Stimulated activated CD8-positive, alpha-beta memory T cell treated with anti-CD3 and anti-CD28 coated beads, Interleukin-15, amount 100 ng/mL, for 24 hours (primary cell): Measurements from ENCODE around the gene AP1S1.
"Not testable (repeated sequence)": the region's sequence is repeated elsewhere in the genome, so short reads cannot be mapped to it uniquely, and the experiment has no call there.

Source experiments
- DNase-seq: peaks from one replicate; pipeline ENCODE4 v3.0.0-alpha.2; 2020; ENCODE audit warnings: low read depth

Gene AP1S1

DNA sequence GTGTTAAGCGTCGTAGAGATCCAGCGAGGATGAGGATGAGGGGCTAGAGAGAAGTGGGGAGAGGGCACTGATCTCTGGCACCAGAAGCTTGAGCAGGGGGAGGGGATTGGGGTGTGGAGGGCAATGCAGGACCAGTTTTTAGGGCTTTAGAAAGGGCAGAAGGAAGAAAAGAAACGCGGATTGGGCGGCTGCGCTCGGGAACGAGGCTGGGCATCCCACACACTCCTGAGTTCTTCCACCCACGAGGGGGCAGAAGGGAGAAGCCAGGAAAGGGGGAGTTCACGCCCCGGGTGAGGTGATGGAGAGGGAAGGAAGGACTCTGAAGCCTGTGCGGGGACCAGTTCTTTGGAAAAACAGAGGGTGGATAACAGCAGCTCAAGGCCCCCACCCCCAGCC is 17.2 kb downstream of the AP1S1 start:
- DNase-seq: no peak

DNA sequence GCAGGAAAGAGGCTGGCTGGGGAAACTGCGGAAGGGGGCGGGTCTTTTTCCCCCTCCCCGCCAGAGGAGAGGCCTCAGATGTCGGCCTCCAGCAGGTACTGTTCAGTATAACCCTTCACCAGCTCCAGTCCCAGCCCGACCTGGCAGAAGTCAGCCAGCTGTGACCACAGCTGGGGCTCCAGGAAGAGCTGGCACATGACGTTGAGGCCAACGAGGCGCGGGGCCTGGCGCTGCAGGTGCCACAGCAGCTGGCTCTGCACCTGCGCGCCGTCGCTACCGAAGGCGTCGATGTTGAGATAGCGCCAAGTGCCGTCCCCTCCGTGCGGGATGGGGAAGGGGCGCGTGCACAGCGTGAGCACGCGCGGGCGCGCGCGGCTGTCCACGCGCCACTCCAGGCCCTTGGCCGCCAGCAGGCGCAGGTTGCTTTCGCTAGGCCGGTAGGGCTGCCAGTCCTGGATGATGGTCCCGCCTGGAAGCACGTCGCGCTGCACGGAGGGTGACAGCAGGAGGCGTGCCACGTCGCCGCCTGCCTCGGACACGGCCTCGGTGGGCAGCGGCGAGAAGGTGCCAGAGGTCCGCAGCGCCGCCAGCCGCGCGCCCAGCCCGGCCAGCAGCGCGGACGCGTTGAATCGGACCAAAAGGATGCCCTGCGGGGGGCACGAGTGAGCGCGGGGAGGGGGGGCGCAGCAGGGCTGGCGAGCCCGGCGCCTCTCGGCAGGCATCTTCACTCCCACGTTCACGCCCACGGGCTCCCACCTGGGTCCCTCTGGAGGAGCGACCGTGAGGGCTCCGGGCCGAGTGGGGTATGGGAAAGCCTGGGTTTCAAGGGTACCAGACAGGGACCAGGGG is 18.0 kb downstream of the AP1S1 start:
- no peak for DNase-seq

DNA sequence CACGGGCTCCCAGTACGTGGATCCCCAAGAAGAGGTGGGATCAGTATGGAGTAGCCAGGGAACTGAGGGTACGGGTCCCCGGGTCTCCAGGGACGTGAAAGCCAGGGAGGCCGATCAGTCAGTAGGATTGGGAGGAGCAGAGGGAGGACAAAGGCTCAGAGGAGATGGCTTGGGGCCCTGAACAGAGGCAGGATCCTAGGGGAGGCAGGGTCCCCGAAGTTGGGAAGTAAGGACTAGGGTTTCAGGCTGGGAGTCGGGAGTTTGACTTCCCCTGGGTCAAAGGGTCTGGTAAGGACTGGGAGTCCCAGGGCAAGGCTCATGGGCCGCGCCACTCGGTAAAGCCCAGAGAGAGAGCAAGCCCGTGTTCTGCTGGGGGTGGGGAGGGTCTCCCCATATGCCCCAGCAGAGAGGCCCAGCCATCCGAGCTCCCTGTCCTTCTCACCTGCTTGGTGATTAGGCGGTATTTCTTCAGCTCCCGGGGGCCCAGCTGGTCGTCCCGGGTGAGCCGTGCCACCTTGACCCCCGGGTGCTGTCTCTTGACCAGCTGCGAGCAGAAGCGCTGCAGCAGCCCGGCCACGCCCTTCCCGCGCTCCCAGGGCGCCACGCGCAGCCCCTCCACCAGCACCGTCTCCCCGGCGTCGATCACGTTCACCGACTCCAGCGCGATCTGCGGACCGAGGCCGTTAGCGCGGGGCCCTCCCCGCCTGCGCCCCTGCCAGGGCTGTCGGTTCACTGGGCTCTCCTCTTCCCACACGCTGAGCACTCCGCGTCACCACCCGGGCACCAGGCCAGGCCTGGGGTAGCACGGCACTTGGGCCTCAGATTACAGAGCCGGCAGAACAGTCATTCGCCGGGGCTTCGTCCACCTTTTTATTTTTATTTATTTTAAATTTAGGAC is 18.8 kb downstream of the AP1S1 start:
- DNase-seq: no peak

DNA sequence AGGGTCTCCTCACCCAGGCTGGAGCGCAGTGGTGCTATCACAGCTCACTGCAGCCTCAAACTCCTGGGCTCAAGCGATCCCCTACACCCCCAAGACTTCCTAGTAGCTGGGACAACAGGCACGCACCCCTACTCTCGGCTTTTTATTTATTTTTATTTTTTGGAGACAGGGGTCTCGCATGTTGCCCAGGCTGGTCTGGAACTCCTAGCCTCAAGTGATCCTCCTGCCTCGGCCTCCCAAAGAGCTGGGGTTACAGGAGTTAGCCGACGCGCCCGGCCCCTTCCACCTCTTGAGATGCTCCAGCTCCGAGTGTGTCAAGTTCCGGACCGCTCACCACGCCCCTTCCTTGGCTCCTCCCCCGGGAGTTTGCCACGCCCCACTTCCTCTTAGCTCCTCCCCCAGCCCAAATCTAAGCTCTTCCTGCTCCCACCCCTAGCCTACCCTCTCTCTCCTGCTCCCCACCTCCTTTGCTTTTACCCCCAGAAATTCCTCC is 19.5 kb downstream of the AP1S1 start:
- no peak for DNase-seq

DNA sequence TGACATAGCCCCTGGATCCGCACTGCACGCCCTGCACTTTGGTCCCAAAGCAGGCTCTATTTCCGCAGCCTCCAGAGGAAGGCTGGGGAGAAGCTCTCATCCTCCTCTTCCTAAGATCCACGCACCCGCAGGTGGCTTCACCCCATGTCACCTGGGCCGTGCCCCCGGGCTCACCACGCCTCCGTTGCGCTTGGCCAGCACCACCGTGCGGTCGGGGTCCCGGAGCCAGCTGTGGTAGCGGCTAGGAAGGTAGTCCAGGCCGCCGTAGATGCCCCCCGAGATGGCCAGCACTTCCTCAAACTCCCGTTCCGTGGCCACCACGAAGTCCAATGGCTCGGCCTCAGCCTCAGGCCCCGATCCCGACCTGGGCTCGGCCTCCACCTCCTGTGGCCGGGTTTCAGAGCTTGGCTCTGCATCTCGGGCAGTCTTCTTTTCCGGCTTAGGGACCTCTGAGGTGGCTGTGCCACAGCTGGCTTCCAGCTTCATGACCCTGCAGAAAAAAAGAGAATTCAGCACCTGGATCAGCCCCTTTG is 20.1 kb downstream of the AP1S1 start:
- no peak for DNase-seq

DNA sequence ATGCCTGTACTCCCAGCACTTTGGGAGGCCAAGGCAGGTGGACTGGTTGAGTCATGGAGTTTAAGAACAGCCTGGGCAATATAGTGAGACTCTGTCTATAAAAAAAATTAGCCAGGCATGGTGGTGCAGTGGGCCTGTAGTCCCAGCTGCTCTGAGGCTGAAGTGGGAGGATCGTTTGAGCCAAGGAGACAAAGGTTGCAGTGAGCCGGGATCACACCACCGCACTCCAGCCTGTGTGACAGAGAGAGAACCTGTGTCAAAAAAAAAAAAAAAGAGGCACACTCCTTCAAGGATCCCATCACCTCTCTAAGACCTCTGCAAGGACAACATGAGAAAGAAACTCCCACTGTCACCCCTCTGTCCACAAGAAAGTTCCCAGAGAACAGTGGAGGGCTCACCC is 21.4 kb downstream of the AP1S1 start:
- no peak for DNase-seq

DNA sequence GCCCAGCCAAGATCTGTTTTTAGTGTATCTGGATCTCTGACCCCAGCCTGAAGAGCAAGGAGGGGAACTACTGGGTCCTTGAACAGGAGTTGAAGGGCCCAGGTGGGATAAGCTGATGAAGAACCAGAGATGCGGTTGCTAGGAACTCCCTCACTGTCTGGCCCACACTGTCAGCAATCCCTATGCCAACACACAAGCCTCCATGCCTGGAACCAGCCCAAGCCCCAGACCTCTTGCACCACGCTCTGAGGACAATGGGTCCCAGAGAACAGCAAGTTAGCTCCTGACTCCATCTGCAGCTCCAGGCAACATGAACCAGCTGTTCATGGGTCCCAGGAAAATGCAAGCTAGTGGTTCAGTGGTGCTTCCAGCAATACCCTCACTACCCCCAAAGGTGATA is 23.4 kb downstream of the AP1S1 start:
- DNase-seq: no peak

DNA sequence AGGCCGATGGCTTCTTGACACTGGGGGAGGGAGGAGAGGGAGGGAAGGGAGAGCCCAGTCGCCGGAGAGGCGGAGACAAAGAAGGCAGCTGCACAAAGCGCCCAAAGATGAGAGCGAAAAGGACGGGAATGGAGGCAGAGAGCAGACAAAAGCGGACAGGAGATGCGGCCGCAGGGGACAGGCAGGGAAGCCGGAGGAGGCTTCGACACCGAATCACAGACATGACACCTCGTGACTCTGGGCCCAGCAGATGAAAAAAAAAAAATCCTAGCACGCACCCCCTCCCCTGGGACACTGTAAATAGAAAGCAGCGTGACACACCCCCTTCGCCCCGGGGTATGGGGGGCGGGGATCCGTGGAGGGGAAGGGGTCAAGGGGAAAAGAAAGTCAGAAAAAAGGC is 24.8 kb downstream of the AP1S1 start:
- no peak for DNase-seq

DNA sequence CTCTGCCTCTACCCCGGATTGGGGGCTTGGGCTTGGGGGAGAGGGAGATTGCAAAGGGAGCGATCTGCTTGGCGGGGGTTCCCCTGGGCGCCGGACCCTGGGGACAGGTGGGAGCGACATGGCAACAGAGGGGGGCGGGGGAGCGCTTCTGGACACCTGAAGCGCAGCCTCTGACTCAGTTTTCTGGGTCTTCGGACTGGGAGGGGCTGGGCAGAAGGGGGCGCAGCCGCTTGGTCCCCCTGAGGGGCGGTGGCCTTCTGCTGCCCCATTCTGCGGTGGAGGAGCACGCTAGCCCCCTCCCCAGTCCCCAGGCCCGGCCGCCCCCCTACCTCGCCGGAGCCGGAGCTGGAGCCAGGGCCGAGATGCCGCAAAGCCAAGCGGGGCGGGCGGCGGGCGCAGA is 25.4 kb downstream of the AP1S1 start:
- DNase-seq: no peak

DNA sequence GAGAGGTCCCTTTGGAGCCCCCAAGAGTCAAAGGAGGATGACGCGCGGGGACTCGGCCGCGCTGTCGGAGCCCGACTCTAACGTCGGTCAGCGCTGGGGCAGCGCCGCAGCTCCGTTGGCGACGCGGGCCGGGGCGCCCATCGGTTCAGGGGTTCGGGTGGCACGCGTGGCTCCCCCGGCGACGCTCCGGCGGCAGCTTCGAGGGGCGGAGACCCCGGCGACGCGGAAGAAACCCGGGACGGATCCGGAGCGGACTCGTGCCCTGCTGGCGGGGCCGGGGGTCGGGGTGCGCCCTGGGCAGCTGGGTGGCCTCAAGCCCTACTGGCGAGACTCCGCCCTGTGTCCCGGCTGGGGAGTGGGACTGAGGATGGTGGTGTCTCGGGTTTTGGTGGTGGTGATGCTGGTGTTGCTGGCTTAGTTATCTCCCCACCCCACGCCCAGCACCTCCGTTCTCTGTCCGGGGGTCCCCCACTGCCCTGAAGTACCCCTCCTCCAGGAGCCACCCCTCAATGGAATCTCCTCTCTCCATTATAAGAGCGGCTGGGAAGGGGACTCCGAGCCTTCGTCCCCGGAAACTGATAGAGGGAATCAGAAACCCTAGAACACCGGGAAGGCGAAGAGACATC is 26.0 kb downstream of the AP1S1 start, which contains the start of gene NAT16:
Gene NAT16, minus strand, starts transcription at position 164 of the 626 bp plus-strand sequence. CDS start 5,486 bp downstream, outside the sequence.
- DNase-seq: no peak

DNA sequence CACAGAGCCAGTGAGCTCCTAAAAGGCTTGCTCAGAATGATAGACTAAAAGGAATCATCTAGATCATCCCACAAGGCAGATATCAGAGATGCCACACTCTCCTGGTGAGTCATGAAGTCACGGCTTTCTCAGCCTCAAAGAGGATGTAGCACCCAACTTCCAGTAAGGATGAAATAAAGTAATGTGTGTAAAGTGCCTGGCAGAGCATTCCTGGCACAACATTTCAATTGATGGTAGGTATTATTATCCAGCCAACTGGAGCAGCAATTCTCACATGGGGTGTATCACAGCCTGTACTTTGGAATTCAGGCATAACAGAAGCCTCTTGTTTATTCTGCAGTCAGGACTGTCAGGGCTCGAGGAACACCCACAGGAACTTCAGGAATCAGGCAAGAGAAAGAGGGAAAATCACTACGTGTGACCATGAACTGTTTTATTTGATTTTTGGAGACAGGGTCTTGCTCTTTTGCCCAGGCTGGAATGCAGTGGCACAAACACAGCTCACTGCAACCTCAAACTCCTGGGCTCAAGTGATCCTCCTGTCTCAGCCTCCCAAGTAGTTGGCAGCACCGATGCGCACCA is 31.1 kb downstream of the AP1S1 start:
- no peak for DNase-seq

DNA sequence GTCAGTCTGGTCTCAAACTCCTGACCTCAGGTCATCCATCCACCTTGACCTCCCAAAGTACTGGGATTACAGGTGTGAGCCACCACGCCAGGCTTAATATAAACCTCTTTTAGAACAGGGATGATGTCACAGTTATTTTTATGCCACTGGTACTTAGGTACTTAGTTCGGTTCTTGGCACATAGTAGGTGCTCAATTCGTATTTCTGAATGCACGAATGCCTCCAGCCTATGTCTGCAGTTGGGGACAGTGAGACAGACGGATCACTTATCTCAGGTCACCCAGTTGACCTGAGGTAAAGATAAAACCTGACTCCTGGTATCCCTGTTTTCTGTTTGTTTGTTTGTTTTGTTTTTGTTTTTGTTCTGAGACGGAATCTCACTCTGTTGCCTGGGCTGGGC is 31.9 kb downstream of the AP1S1 start:
- DNase-seq: no peak

DNA sequence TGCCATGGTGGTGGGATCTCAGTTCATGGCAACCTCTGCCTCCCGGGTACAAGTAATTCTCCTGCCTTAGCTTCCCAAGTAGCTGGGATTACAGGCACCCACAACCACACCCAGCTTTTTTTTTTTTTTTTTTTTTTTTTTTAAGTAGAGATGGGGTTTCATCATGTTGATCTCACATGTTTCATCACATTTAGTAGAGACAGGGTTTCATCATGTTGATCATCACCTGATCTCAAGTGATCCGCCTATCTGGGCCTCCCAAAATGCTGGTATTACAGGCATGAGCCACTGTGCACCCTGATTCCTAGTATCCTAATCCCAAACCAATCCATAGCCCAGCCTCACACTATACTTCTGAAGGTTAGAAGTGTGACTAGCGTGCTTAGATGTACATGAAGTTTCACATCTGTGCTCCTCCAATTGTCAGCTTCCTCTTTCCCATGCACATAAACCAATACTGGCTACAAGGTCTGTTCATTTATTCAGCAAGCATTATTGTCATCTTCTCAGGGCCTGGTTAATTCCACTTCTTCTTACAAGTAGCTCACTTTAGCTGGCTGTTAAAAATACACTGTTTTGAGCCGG is 32.7 kb downstream of the AP1S1 start:
- no peak for DNase-seq

DNA sequence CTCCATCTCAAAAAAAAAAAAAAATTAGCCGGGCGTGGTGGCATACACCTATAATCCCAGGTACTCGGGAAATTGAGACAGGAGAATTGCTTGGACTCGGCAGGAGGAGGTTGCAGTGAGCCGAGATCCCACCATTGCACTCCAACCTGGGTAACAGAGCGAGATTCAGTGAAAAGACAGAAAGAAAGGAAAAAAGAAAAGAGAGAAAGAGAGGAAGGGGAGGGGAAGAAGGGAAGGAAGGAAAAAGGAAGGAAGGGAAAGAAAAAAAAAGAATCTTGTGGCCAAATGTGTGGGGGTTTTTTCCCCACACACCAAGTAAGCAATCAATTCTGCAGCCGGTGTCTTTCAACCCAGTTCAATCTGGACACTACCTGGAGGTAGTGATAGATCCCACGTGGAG is 34.8 kb downstream of the AP1S1 start:
- DNase-seq: no peak

DNA sequence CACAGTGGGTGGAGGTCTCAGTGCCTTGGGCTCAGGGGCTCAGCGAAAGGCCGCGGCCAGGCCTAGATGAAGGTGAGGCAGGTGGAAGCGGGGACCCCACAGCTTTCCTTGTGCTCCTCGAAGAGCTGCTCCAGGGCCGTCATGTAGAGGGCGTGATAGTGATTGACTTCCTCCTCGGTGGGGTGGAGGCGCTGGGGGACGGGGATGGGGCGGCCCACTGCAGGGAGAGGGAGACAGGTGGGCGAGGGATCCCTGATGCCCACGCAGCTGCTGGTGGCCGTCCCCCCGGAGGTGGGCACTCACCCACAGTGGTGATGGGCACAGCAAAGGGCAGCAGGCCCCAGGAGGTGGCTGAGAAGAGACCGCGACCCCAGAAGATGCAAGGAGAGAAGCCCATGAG is 41.6 kb downstream of the AP1S1 start:
- no peak for DNase-seq

DNA sequence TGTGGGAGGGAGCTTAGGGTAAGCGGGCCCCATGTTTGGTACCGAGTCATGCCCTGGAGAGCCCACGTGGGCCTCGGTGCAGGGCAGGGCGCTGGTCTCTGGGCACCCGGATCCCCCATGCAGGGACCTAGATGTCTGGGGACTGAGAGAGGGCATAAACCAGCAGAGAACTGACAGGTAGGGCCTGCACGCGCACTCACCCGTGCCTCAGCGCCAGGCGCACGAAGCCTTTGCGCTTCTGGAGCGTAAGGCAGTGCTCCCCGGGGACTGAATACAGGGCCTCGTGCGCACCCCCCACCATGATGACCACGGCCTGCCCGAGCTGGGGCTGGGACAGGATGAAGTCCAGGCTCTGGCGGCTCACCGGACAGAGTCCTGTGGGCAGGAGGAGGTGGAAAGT is 43.7 kb downstream of the AP1S1 start:
- no peak for DNase-seq

DNA sequence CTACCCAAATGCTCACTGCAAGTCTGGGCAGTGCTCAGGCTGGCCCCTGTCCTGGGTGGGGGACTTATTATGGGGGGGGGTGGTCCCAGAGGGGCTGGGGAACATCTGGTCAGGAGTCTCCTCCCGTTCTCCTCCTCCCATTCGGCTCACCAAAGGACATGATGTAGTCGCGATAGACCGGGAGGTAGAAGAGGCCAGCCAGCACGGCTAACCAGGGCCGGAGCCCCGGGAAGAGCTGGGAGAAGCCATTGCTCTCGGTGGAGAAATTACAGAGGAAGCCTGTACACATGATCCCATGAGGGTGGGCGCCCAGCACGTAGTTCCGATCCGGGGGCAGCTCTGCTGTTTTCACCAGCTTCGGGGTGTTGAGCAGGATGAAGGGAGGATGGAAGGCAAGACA is 44.2 kb downstream of the AP1S1 start:
- no peak for DNase-seq

DNA sequence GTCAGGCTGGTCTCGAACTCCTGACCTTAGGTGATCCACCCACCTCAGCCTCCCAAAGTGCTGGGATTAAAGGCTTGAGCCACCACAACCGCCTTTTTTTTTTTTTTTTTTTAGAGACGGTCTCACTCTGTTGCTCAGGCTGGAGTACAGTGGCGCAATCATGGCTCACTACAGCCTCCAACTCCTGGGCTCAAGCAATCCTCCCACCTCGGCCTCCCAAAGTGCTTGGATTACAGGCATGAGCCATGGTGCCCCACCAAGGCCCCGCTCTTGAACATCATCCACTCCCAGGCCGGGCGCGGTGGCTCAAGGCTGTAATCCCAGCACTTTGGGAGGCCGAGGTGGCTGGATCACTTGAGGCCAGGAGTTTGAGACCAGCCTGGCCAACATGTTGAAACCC is 45.2 kb downstream of the AP1S1 start:
- DNase-seq: not testable (repeated sequence)

DNA sequence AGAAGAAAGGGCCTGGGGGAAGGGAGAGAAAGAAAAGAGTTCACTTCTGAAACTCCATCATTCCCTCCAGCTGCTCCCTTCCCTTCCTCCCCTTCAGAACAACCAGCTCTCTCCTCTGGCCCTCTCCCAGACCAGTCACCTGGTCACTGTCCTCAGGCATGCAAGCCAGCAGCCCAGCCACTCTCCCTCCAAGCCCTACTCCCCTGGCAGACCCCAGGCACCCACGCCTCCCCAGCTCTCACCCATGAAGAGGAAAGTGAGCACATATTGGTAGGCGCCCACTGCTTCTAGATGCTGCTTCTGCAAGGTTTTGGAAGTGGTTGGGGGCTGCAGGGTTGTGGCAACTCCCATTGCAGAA is 46.2 kb downstream of the AP1S1 start:
- no peak for DNase-seq

DNA sequence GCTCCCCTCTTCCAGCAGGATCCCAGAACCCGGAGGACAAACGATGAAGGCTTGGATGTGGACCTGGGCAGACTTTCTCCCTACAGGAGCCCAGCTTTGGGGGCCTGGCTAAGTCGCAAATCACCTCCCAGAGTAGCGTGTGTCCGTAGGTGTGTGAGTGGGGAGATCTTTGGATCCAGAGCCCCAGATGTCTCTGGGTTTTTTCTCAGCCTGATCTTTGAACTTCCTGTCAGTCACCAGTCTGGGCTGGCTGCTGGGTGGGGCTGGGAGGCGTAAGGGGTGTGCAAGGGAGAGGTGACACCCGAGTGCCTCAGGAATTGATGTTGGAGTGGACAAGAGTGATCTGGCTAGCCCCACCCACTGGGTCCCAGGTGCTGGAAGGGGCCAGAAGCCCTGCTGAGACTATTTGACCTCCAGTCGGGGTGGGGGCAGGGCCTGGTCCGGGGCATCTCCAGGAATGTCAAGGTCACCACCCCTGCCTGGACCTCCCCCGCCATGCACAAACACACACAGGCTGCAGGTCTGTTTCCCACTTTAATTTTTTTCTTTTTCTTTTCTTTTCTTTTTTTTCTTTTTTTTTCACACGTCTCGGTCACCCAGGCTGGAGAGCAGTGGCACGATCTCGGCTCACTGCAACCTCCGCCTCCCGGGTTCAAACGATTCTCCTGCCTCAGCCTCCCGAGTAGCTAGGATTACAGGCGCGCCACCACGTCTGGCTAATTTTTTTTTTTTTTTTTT is 46.8 kb downstream of the AP1S1 start, which contains the start of gene MOGAT3:
Gene MOGAT3, minus strand, starts transcription at position 175 of the 738 bp plus-strand sequence. CDS start 182 bp downstream, outside the sequence.
- DNase-seq: no peak
